Astrocyte of the cerebellum (primary cell): ENCODE data around the gene PIP5K1A.

Source experiments
- DNase-seq: peaks from one replicate; pipeline ENCODE4 v3.0.0-alpha.2; 2011; ENCODE audit warnings: low read depth
- H3K4me3 ChIP-seq: 2 replicates; pipeline ENCODE4 v1.5.1; 2011; ENCODE audit warnings: mild to moderate bottlenecking, low read depth, low read length, moderate library complexity
- CTCF ChIP-seq: IDR thresholded peaks from 2 replicates; pipeline ENCODE4 v1.5.1; 2012; ENCODE audit warnings: low read length, low read depth, moderate library complexity, mild to moderate bottlenecking; ENCODE audit errors: missing control alignments
- in situ Hi-C: cut with HindIII; loops from 2 replicates; pipeline ENCODE4 v1.10.0; 2017; ENCODE audit warnings: low sequenced_read_pairs

Gene PIP5K1A

DNA sequence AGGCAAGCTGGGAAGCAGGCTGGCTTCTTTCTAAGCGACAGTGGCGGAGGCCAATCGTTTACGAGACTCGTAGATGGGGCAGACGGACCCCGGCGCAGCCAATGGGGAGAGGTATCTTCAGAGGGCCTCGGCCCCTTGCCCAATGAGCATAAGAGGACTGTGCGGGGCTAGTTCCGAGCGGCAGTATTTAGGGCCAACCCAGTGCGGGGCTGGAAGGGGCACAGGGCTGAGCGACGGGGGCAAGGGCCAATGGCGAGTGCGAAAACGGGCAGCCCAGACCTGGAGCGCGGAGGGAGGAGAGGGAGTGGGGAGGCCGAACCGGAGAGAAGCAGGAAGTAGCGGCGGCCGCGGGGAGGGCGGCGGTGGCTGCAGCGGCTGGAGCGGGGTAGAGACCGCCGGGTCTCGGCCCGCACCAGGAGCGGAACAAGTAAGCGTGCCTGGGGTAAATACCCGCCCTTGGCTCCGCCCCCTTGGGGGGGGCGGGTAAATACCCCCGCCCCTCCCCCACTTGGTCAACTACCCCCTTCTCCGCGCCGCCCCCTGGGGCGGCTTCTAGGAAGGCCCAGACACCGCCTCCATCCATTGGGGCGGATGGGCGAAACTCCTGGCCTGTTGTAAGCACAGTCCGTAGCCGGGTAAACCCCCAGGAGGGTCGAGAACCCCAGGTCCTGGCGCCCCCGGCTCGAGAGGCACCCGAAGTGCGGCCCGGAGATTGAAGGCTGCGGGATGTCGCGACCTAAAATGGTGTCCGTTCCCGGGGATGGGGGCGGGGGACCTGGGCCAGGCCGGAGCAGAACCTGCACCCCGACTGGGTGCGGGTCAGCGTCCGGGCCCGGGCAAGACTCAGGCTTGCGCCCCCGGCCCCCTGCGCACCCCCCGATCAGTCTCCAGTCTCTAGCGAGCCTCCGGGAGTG lies 83.9 kb downstream of the PIP5K1A start, which contains the start of gene ZNF687:
Gene ZNF687 (plus strand): TSS at position 331 of the 914 bp plus-strand sequence. CDS start 3,993 bp downstream, outside the sequence.
- in situ Hi-C loops: no loop called here
- no peak for TF ChIP-seq CTCF
- peak within 1 kb of the TSS; percentile 66 for H3K4me3 ChIP-seq

DNA sequence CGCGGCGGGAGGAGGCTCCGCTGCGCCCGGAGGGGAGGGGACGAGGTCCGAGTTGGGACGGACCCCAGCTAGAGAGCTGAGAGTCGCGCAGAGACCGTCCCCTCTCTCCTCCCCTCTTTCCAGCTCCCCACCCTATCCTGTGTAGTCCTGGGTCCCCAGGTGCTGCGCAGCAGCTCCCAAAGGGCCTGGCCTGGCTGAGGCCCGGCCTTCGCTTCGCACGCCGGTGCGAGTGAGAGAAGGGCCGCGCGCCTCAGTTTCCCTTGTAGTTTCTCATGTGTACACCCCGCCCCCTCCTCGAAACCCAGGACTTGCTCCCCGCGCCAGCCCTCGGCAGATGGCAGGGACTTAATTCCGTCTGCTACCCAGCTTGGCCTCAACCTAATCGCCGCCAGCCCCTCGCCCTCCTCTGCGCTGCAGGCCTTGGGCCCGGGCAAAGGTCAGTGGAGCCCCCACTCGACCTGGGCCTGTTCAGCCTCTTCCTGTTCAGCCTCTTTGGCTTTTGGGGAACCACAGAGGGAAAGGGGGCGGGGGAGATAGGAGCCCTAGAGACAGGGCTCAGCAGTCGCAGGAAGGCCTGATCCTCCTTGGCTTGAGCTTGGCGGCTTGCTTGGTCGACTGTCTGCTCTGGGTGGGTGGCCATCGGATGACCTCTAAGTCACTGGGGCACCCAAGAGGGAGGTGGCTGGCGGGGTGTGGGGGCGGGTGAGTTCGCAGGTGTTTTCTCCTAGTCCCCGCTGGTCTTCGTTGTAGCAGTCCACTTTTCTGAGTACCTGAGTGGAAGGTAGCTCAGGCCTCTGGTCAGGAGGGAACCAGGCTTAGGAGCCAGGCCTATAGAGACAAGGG lies 84.8 kb downstream of the PIP5K1A start:
- H3K4me3 ChIP-seq: peak overlapping the region; percentile 66
- no peak for TF ChIP-seq CTCF
- DNase-seq: no peak
- in situ Hi-C loops: no loop called here

More for the DNA sequence above, 83.9 kb downstream of the PIP5K1A start, which contains the start of gene ZNF687:
- DNase-seq: peak; percentile 100

DNA sequence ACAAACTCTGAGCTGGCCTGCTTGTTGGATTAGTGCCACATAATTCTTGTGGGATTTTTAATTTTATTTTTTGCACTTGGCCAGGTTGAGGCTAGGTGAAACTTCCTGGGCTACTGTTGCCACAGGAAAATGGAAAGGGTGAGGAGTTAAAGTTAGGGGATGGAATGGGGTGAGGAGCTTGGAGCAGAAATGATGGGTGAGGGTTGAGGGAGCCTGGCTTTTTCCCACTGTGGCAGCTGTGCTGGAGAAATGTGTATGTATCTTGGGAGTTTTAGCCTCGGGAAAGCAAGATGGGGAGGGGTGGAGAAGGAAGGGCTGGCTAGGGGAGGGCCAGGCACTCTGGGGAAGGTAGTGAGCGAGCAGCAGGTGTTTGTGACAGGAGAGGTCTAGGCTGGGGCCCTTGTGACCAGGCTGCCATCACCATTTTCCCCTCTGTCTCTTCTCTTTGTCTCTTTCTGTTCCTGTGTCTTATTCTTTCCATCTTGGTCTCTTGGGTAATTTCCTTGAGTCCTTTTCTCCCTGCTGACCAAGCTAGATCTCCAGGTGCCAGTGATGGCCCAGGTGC lies 85.7 kb downstream of the PIP5K1A start:
- peak overlapping the region; percentile 66 for H3K4me3 ChIP-seq
- DNase-seq: no peak

GRCh38 chr1:151286619-151287340 lies 88.4 kb downstream of the PIP5K1A start:
- H3K4me3 ChIP-seq: no peak overlapping the region
- DNase-seq: no peak
- in situ Hi-C loops: no loop called here
- TF ChIP-seq CTCF: no peak

More for the DNA sequence above, 85.7 kb downstream of the PIP5K1A start:
- in situ Hi-C loops: no loop called here
- no peak for TF ChIP-seq CTCF

DNA sequence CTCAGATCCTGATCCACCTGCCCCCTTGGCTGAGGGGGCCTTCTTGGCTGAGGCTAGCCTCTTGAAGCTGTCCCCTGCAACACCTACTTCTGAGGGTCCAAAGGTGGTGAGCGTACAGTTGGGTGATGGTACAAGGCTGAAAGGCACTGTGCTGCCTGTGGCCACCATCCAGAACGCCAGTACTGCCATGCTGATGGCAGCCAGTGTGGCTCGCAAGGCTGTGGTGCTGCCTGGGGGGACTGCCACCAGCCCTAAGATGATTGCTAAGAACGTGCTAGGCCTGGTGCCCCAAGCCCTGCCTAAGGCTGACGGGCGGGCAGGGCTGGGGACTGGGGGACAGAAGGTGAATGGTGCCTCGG lies 89.0 kb downstream of the PIP5K1A start:
- no peak overlapping the region for H3K4me3 ChIP-seq
- DNase-seq: no peak
- in situ Hi-C loops: no loop called here
- no peak for TF ChIP-seq CTCF
